ENCODE data around the gene KRTAP27-1.

DNA sequence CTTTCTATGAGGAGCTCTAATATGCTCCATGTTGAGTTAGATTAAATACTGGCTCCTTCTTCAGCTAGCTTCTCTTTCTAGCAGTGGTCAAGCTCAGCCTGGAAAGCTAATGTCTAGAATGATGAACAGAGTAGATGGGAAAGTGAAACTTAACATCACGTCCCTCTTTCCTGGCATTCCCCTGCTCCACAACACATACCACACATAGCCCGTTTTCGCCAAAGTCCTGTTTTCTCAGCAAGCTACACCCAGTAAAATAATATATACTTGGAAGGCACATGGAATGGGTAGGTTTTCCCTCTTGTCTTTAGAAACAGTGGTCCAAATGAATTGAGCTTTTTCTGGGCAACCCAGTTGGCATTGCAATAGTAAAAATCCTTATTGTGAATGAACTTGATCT, 3.8 kb downstream of the KRTAP27-1 start:
- no peak for TF ChIP-seq CTCF (IDR thresholded peaks at IDR 0.05)
- no peak for TF ChIP-seq POLR2A (IDR thresholded peaks at IDR 0.05)
